Right atrium auricular region (tissue), 2 donors: Measurements from ENCODE around the gene HEXD. TPM values are rescaled to one million over a fixed set of nuclear protein-coding genes. Genes with fewer than 3 reads are reported as not detected.

Source experiments
- DNase-seq: peaks from one replicate; pipeline ENCODE4 v3.0.0-alpha.2; 2019; ENCODE audit warnings: low spot score
- H3K27ac ChIP-seq, 2 donors: fragments of 200-600 bp; sonication (generic); 1 replicate in 1 of 2; 2 replicates in 1 of 2; pipeline ENCODE4 v1.5.1; 2016 to 2019
- H3K27me3 ChIP-seq, 2 donors: fragments of 200-600 bp; sonication (generic); one replicate each; pipeline versions ENCODE4 v1.5.1 to v1.6.0; 2017 to 2019
- H3K36me3 ChIP-seq: fragments of 200-600 bp; sonication (generic); one replicate; pipeline ENCODE4 v1.5.1; 2016
- H3K4me1 ChIP-seq, 2 donors: fragments of 200-600 bp; sonication (generic); one replicate each; pipeline versions ENCODE4 v1.5.1 to v1.6.0; 2017 to 2019
- H3K4me3 ChIP-seq, 2 donors: fragments of 200-600 bp; sonication (generic); 1 replicate in 1 of 2; 2 replicates in 1 of 2; pipeline ENCODE4 v1.5.1; 2017 to 2019; ENCODE audit warnings: mild to moderate bottlenecking in 1 of 2, moderate library complexity in 1 of 2
- H3K9me3 ChIP-seq, 2 donors: fragments of 200-600 bp; sonication (generic); one replicate each; pipeline ENCODE4 v1.5.1; 2019
- CTCF ChIP-seq, 2 donors: fragments of 200-600 bp; sonication (generic); IDR thresholded peaks; one replicate each; pipeline ENCODE4 v1.5.1; 2019; ENCODE audit warnings: antibody characterized with exemption in 2 of 2
- total RNA-seq, 2 donors: library from RNA; depleted of rRNA; stranded (reverse); fragments of >200 nt; gene quantifications; one replicate each; pipeline ENCODE4 v1.1.0, GENCODE V29; 2016

The HEXD gene
- total RNA-seq, 2 donors from 2014 or later = 11.3 to 15.6 TPM

DNA sequence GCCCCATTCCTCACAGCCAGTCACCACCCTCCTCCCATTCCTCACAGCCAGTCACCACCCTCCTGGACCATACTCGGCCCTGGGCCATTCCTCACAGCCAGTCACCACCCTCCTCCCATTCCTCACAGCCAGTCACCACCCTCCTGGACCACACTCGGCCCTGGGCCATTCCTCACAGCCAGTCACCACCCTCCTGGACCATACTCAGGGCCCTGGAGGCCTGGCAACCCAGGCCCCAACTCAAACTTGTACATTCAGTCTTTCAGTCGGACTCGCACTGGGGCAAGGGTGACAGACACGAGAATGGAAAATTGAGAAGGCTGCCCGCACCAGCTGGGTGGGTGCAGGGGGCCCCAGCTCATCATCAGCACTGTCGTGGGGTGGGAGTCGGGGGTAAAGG, 71.0 kb downstream of the HEXD start:
- peak; percentile 86 for DNase-seq
- Histone ChIP-seq H3K36me3 (peaks cover 38% of the 10 kb centered on the region), H3K27me3 (no peaks in the 10 kb centered on the region), H3K9me3 (no peaks in the 10 kb centered on the region), H3K27ac (peak overlapping the region; percentile 77 to 78), H3K4me3 (no peak overlapping the region), H3K4me1 (peaks cover 0 to 15% of the 10 kb centered on the region in 2 donors)
- no peak for TF ChIP-seq CTCF (IDR thresholded peaks at IDR 0.05)

DNA sequence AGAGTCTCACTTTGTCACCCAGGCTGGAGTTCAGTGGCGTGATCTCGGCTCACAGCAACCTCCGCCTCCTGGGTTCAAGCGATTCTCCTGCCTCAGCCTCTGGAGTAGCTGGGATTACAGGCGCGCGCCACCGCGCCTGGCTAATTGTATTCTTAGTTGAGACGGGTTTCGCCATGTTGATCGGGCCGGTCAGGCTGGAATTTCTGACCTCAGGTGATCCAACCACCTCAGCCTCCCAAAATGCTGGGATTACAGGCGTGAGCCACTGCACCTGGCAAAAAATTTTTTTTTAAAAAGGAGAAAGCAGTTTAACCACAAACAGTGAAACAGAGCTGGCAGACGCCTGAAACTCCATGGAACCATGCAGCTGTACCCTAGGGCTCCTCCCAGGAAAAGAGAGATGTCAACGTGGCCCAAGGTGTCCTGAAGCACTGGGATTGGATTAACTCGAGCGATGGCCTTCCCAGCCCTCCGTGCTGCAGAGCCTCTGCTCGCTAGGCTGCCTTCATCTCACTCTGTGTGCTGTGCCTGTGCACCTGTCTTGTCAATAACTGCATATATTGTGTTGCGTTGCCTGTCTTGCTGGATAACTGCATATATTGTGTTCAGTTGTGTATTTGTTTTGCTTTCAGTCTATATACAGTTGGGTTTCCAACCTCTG, 71.8 kb downstream of the HEXD start:
- Histone ChIP-seq H3K4me3 (no peak overlapping the region), H3K27ac (peak overlapping the region; percentile 77 to 78)
- DNase-seq = no peak

GRCh38 chr17:82490512-82491195, 72.5 kb downstream of the HEXD start:
- H3K27ac ChIP-seq = no peak overlapping the region

More for the DNA sequence above, 71.8 kb downstream of the HEXD start:
- H3K9me3 ChIP-seq = no peaks in the 10 kb centered on the region
- no peak for TF ChIP-seq CTCF (IDR thresholded peaks at IDR 0.05)
- peaks cover 0 to 19% of the 10 kb centered on the region in 2 donors for H3K4me1 ChIP-seq
- H3K27me3 ChIP-seq = no peaks in the 10 kb centered on the region
- H3K36me3 ChIP-seq = peaks cover 29% of the 10 kb centered on the region

DNA sequence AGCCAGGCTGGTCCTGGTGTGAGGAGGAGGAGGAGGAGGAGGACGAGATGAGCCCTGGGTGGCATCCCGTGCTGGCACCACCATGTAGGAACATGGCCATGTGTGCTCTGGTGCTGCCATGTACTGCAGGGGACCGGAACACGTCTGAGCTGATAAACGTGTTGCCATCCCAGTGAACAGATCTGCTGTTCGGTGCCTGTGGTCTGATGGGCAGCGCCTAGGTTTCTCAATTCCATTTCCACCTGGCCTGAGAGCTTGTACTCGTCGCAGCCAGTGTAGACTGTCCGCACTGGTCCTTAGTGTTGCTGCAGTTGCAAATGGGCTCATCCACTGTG, 73.0 kb downstream of the HEXD start:
- Histone ChIP-seq H3K27ac (no peak overlapping the region), H3K36me3 (peaks cover 17% of the 10 kb centered on the region), H3K4me3 (no peak overlapping the region), H3K9me3 (no peaks in the 10 kb centered on the region), H3K4me1 (peaks cover 0 to 20% of the 10 kb centered on the region in 2 donors), H3K27me3 (no peaks in the 10 kb centered on the region)
- no peak for DNase-seq
- no peak for TF ChIP-seq CTCF (IDR thresholded peaks at IDR 0.05)

More at GRCh38 chr17:82490512-82491195, 72.5 kb downstream of the HEXD start:
- H3K36me3 ChIP-seq = peaks cover 22% of the 10 kb centered on the region
- H3K4me3 ChIP-seq = no peak overlapping the region
- no peaks in the 10 kb centered on the region for H3K9me3 ChIP-seq
- no peaks in the 10 kb centered on the region for H3K27me3 ChIP-seq
- no peak for TF ChIP-seq CTCF (IDR thresholded peaks at IDR 0.05)
- H3K4me1 ChIP-seq = peaks cover 0 to 19% of the 10 kb centered on the region in 2 donors
- no peak for DNase-seq

- peaks cover 0 to 23% of the 10 kb centered on the region in 2 donors for H3K4me1 ChIP-seq
- H3K4me3 ChIP-seq = no peak overlapping the region
Observed at GRCh38 chr17:82491533-82491932, 73.4 kb downstream of the HEXD start.

More at GRCh38 chr17:82491533-82491932, 73.4 kb downstream of the HEXD start:
- H3K36me3 ChIP-seq = peaks cover 13% of the 10 kb centered on the region
- no peak for DNase-seq
- no peak overlapping the region for H3K27ac ChIP-seq
- H3K9me3 ChIP-seq = no peaks in the 10 kb centered on the region
- TF ChIP-seq CTCF (IDR thresholded peaks at IDR 0.05) = no peak
- no peaks in the 10 kb centered on the region for H3K27me3 ChIP-seq

Other genes with a start within 250 kb of the HEXD start
- gene CCDC57, start 205.5 kb upstream of the HEXD start, total RNA-seq = 1 to 10 TPM; 5.1 to 7.4 TPM
- gene SLC16A3, start 189.3 kb upstream of the HEXD start, total RNA-seq = 10 to 100 TPM in 1 of 2 donors, 1 to 10 TPM in 1; 5.0 to 19.5 TPM
- gene CSNK1D, start 144.6 kb upstream of the HEXD start, total RNA-seq = 10 to 100 TPM; 31.3 to 32.9 TPM
- gene CD7, start 100.7 kb upstream of the HEXD start, total RNA-seq = 1 to 10 TPM in 1 of 2 donors, not detected in 1; 1.7 TPM
- 1 to 10 TPM; 3.1 to 7.7 TPM for gene SECTM1, start 84.6 kb upstream of the HEXD start, total RNA-seq
- not detected for gene TEX19, start 59.1 kb upstream of the HEXD start, total RNA-seq
- gene UTS2R, start 46.6 kb upstream of the HEXD start, total RNA-seq = 10 to 100 TPM in 1 of 2 donors, under 1 TPM in 1; 0.44 to 16.9 TPM
- gene OGFOD3, start 239 bp downstream of the HEXD start, total RNA-seq = 10 to 100 TPM; 26.4 to 32.4 TPM
- 10 to 100 TPM; 14.9 to 34.9 TPM for gene CYBC1, start 32.4 kb downstream of the HEXD start, total RNA-seq
- 10 to 100 TPM; 51.4 to 54.8 TPM for gene NARF, start 40.4 kb downstream of the HEXD start, total RNA-seq
- 10 to 100 TPM; 27.8 to 40.3 TPM for gene FOXK2, start 101.4 kb downstream of the HEXD start, total RNA-seq
- 10 to 100 TPM; 41.2 to 46.4 TPM for gene WDR45B, start 230.1 kb downstream of the HEXD start, total RNA-seq